B cell (primary cell): Measurements from ENCODE around the gene WDR70. TPM values are rescaled to one million over a fixed set of nuclear protein-coding genes. Genes with fewer than 3 reads are reported as not detected.

Experiments used
- ATAC-seq: fragments of 200-7000 bp; cut with Tn5 transposase; one replicate; pipeline ENCODE4 v1.10.0; 2021; ENCODE audit warnings: low read depth, mild to moderate bottlenecking, moderate number of reproducible peaks, moderate library complexity
- CTCF ChIA-PET: fragments of 350-600 bp; sonication (Branson Sonifier 250); formaldehyde crosslinking; loops from one replicate; lab custom pipeline; 2021; ENCODE audit warnings: antibody characterized with exemption, inconsistent platforms; lab: Charles Lee
- POLR2A ChIA-PET: fragments of 350-600 bp; sonication (Branson Sonifier 250); formaldehyde crosslinking; loops from one replicate; lab custom pipeline; 2021; ENCODE audit warnings: antibody characterized with exemption; lab: Charles Lee
- DNase-seq: peaks from one replicate; pipeline ENCODE4 v3.0.0; 2013
- H2AFZ ChIP-seq: 2 replicates; pipeline ENCODE4 v1.6.1; 2012; ENCODE audit warnings: mild to moderate bottlenecking, low read depth, low read length; ENCODE audit not compliant: insufficient read depth, poor library complexity, severe bottlenecking
- H3K27ac ChIP-seq, 2 donors: 1 replicate in 1 of 2; 2 replicates in 1 of 2; pipeline ENCODE4 v1.5.1; 2012 to 2013; ENCODE audit warnings: low read length in 2 of 2, mild to moderate bottlenecking in 2 of 2, moderate library complexity in 1 of 2
- H3K27me3 ChIP-seq, 4 experiments: fragments of 200-600 bp in 1 of 4; sonication (generic) in 1 of 4; replicated peaks in 1 of 4; 1 replicate in 2 of 4; 2 replicates in 2 of 4; pipeline versions ENCODE4 v1.6.1 to v1.7.0; 2013 to 2016; ENCODE audit warnings: low read length in 3 of 4, mild to moderate bottlenecking in 2 of 4, mixed read lengths in 1 of 4, moderate library complexity in 1 of 4; ENCODE audit not compliant: insufficient read depth in 4 of 4, control insufficient read depth in 3 of 4; ENCODE audit errors: control extremely low read depth in 1 of 4
- H3K36me3 ChIP-seq, 2 experiments: replicated peaks in 1 of 2; 1 replicate in 1 of 2; 2 replicates in 1 of 2; pipeline versions ENCODE4 v1.6.1 to v1.7.1; 2013; ENCODE audit warnings: low read length in 1 of 2; ENCODE audit not compliant: insufficient read depth in 2 of 2, control insufficient read depth in 1 of 2; ENCODE audit errors: control extremely low read depth in 1 of 2, extremely low read depth in 1 of 2
- H3K4me1 ChIP-seq, 2 donors: fragments of 200-600 bp in 1 of 2; sonication (generic) in 1 of 2; 1 replicate in 1 of 2; 2 replicates in 1 of 2; pipeline versions ENCODE4 v1.5.1 to v1.6.1; 2013 to 2017; ENCODE audit warnings: low read length in 2 of 2; ENCODE audit not compliant: control insufficient read depth in 2 of 2, insufficient read depth in 2 of 2
- H3K4me2 ChIP-seq: replicated peaks from 2 replicates; pipeline ENCODE3; 2012; ENCODE audit warnings: mild to moderate bottlenecking, low read depth, low read length; ENCODE audit not compliant: poor library complexity, severe bottlenecking
- H3K4me3 ChIP-seq, 5 experiments: fragments of 200-600 bp in 1 of 5; sonication (generic) in 1 of 5; 1 replicate in 3 of 5; 2 replicates in 2 of 5; pipeline versions ENCODE4 v1.5.1 to v1.7.0; 2011 to 2016; ENCODE audit warnings: low read length in 4 of 5, mild to moderate bottlenecking in 4 of 5, low read depth in 2 of 5, control low read depth in 1 of 5, moderate library complexity in 1 of 5; ENCODE audit not compliant: insufficient read depth in 1 of 5; ENCODE audit errors: control extremely low read depth in 1 of 5, extremely low read depth in 1 of 5
- H3K79me2 ChIP-seq: fragments of 200-600 bp; sonication (generic); one replicate; pipeline ENCODE4 v1.6.0; 2016; ENCODE audit warnings: low read length; ENCODE audit not compliant: control insufficient read depth, insufficient read depth
- H3K9ac ChIP-seq: fragments of 200-600 bp; sonication (generic); 2 replicates; pipeline ENCODE4 v1.6.1; 2017; ENCODE audit warnings: mild to moderate bottlenecking, low read length, moderate library complexity
- H3K9me3 ChIP-seq, 3 donors: one replicate each; pipeline versions ENCODE4 v1.6.1 to v1.7.1; 2013; ENCODE audit warnings: low read length in 2 of 3; ENCODE audit not compliant: control insufficient read depth in 2 of 3, insufficient read depth in 1 of 3; ENCODE audit errors: control extremely low read depth in 1 of 3
- H4K20me1 ChIP-seq: 2 replicates; pipeline ENCODE4 v1.6.0; 2012; ENCODE audit warnings: mild to moderate bottlenecking, low read length; ENCODE audit not compliant: insufficient read depth, control insufficient read depth, poor library complexity, severe bottlenecking
- H3K27ac Mint-ChIP-seq: one replicate; pipeline ENCODE4 v1.8.0; 2021; ENCODE audit warnings: mixed read lengths
- H3K27me3 Mint-ChIP-seq: one replicate; pipeline ENCODE4 v1.8.0; 2021; ENCODE audit warnings: mixed read lengths
- H3K4me1 Mint-ChIP-seq: one replicate; pipeline ENCODE4 v1.8.0; 2021; ENCODE audit warnings: mixed read lengths
- H3K4me3 Mint-ChIP-seq: one replicate; pipeline ENCODE4 v1.8.0; 2021; ENCODE audit warnings: mixed read lengths
- H3K9me3 Mint-ChIP-seq: one replicate; pipeline ENCODE4 v1.8.0; 2022; ENCODE audit warnings: mixed read lengths; ENCODE audit not compliant: insufficient read depth
- CTCF ChIP-seq: fragments of 200-600 bp; IDR thresholded peaks from one replicate; pipeline ENCODE4 v1.8.0; 2022; ENCODE audit warnings: antibody characterized with exemption, mild to moderate bottlenecking
- EZH2 ChIP-seq: IDR thresholded peaks from 2 replicates; pipeline ENCODE4 v1.6.1; 2012; ENCODE audit warnings: borderline replicate concordance, low read depth, mild to moderate bottlenecking, moderate library complexity, low read length; ENCODE audit not compliant: insufficient read depth, poor library complexity, severe bottlenecking
- WGBS: methylation state at CpG from one replicate; pipeline ENCODE4 v1.1.5; 2013; ENCODE audit warnings: missing lambda C conversion rate; ENCODE audit not compliant: insufficient coverage; 5-methylcytosine and 5-hydroxymethylcytosine counted together
- intact Hi-C: fragments of 100-400 bp; cut with micrococcal nuclease; formaldehyde crosslinking; loops from one replicate; pipeline ENCODE4 v1.10.0; 2022
- polyA plus RNA-seq: library from polyadenylated mRNA; depleted of rRNA; stranded (reverse); fragments of >200 nt; gene quantifications from 2 replicates; pipeline ENCODE4 v1.2.3, GENCODE V29; 2012
- total RNA-seq, 2 donors: library from RNA; stranded (reverse); fragments of 120-200 nt in 1 of 2; gene quantifications; 1 replicate in 1 of 2; 2 replicates in 1 of 2; pipeline versions ENCODE4 v1.2.3 to v1.2.4, GENCODE V29; 2013 to 2022

The WDR70 gene
- total and polyA plus RNA-seq, 2 donors (not counting 1 experiment from before 2014, with no cell fraction given) = 12.8 to 46.8 TPM

DNA sequence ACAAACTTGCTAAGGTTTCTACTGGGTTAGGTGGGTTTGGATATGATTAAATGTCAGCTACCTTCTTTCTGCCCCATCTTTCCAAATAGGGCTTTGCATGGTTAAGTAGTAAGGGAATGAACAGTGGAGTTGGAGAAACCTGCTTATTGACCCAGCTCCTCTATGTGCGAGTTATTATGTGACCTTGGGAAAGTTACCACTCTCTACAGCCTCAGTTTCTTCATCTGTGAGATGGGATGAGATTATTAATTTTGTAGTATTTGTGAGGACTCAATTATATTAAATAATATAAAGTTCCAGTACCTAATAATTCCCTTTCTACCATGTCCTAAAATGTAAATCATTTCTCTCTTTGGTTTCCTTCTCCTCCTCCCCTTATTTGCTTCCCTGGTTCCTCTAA is 337.3 kb downstream of the WDR70 start:
- H3K27me3 ChIP-seq = no peaks in the 10 kb centered on the region
- no peak overlapping the region for H3K4me3 Mint-ChIP-seq
- ChIA-PET POLR2A (no interaction called here), CTCF (no interaction called here)
- peaks cover 2% of the 10 kb centered on the region for H3K4me1 Mint-ChIP-seq
- TF ChIP-seq EZH2 (no peak), CTCF (no peak)
- H3K9me3 ChIP-seq = no peaks in the 10 kb centered on the region
- H3K4me2 ChIP-seq = no peak overlapping the region
- no peak overlapping the region for H3K4me3 ChIP-seq
- intact Hi-C loops = no loop called here
- no CpG with 5 or more reads among the region's 1 CpG for WGBS
- no peaks in the 10 kb centered on the region for H3K27me3 Mint-ChIP-seq
- no peak overlapping the region for H3K27ac ChIP-seq
- DNase-seq = no peak
- H3K9ac ChIP-seq = no peak overlapping the region
- no peak overlapping the region for H3K27ac Mint-ChIP-seq
- ATAC-seq = no peak
- H3K36me3 ChIP-seq = peaks cover 0 to 18% of the 10 kb centered on the region in 2 experiments
- no peaks in the 10 kb centered on the region for H4K20me1 ChIP-seq
- H3K4me1 ChIP-seq = no peaks in the 10 kb centered on the region
- no peak overlapping the region for H2AFZ ChIP-seq
- H3K79me2 ChIP-seq = no peaks in the 10 kb centered on the region
- H3K9me3 Mint-ChIP-seq = no peaks in the 10 kb centered on the region

- Mint-ChIP-seq H3K27ac (no peak overlapping the region), H3K4me1 (peaks cover 5% of the 10 kb centered on the region), H3K9me3 (no peaks in the 10 kb centered on the region), H3K4me3 (no peak overlapping the region), H3K27me3 (no peaks in the 10 kb centered on the region)
- Histone ChIP-seq H3K9me3 (no peaks in the 10 kb centered on the region), H3K9ac (no peak overlapping the region), H3K27me3 (no peaks in the 10 kb centered on the region), H3K27ac (no peak overlapping the region), H2AFZ (no peak overlapping the region), H4K20me1 (no peaks in the 10 kb centered on the region), H3K4me3 (no peak overlapping the region), H3K4me2 (no peak overlapping the region), H3K4me1 (no peaks in the 10 kb centered on the region), H3K36me3 (peaks cover 0 to 22% of the 10 kb centered on the region in 2 experiments), H3K79me2 (no peaks in the 10 kb centered on the region)
- 100% methylated on average over 2 of the region's 2 CpGs for whole genome bisulfite sequencing
- CTCF ChIA-PET = no interaction called here
- ATAC-seq = no peak
- intact Hi-C loops = no loop called here
- no peak for DNase-seq
- POLR2A ChIA-PET = no interaction called here
- TF ChIP-seq EZH2 (no peak), CTCF (no peak)
These were observed 338.1 kb downstream of the WDR70 start for GRCh38 chr5:37717276-37717612.
